A673 (cell line): ENCODE results near the gene ATRX. TPM values are rescaled to one million over a fixed set of nuclear protein-coding genes. Genes with fewer than 3 reads are reported as not detected.

Experiments used
- BruUV-seq: library from RNA; stranded (reverse); fragments of 400-500 nt; replicated peaks from 2 replicates; lab custom pipeline; 2021; lab: Mats Ljungman, UMichigan
- CTCF ChIA-PET: fragments of 300-600 bp; sonication (Branson Sonifier 250); formaldehyde crosslinking; loops from one replicate; lab custom pipeline; 2022; ENCODE audit warnings: antibody characterized with exemption; lab: Charles Lee
- POLR2A ChIA-PET: fragments of 300-600 bp; sonication (Branson Sonifier 250); formaldehyde crosslinking; loops from one replicate; lab custom pipeline; 2022; ENCODE audit warnings: antibody characterized with exemption; ENCODE audit not compliant: low non-redundant PET; lab: Charles Lee
- DNase-seq: peaks from one replicate; pipeline ENCODE4 v3.0.0-alpha.2; 2015; ENCODE audit warnings: low spot score
- H3K27ac ChIP-seq: fragments of 200-600 bp; sonication (generic); 2 replicates; pipeline ENCODE4 v1.5.1; 2016; ENCODE audit warnings: mixed run types, low read depth, mild to moderate bottlenecking, mixed read lengths, antibody characterized with exemption, low read length; ENCODE audit not compliant: poor library complexity, severe bottlenecking
- H3K27me3 ChIP-seq: fragments of 200-600 bp; sonication (generic); replicated peaks from 2 replicates; pipeline ENCODE4 v1.6.1; 2017; ENCODE audit warnings: mixed run types, low read depth, mild to moderate bottlenecking, mixed read lengths, antibody characterized with exemption, low read length; ENCODE audit not compliant: insufficient read depth, poor library complexity
- H3K36me3 ChIP-seq: fragments of 200-600 bp; sonication (generic); 2 replicates; pipeline ENCODE4 v1.6.1; 2016; ENCODE audit warnings: mixed run types, mild to moderate bottlenecking, mixed read lengths, antibody characterized with exemption, low read length; ENCODE audit not compliant: insufficient read depth, poor library complexity, severe bottlenecking
- H3K4me1 ChIP-seq: fragments of 200-600 bp; sonication (generic); 2 replicates; pipeline ENCODE4 v1.6.1; 2017; ENCODE audit warnings: mixed run types, mild to moderate bottlenecking, mixed read lengths, antibody characterized with exemption, low read length; ENCODE audit not compliant: insufficient read depth, poor library complexity, severe bottlenecking
- H3K4me3 ChIP-seq: fragments of 200-600 bp; sonication (generic); 2 replicates; pipeline ENCODE4 v1.5.1; 2016; ENCODE audit warnings: low read depth, mixed run types, mild to moderate bottlenecking, mixed read lengths, low read length; ENCODE audit not compliant: poor library complexity, severe bottlenecking
- H3K9me3 ChIP-seq: fragments of 200-600 bp; sonication (generic); 2 replicates; pipeline ENCODE4 v1.6.1; 2016; ENCODE audit warnings: mixed run types, low read depth, mild to moderate bottlenecking, mixed read lengths, antibody characterized with exemption, low read length; ENCODE audit not compliant: poor library complexity, severe bottlenecking
- CTCF ChIP-seq: fragments of 300-800, 200-600 bp; sonication (generic); conservative IDR thresholded peaks from 2 replicates; pipeline ENCODE4 v1.5.1; 2017; ENCODE audit warnings: low read depth, mild to moderate bottlenecking, antibody characterized with exemption, low read length, moderate library complexity, mixed read lengths
- EZH2 ChIP-seq: fragments of 200-600 bp; sonication (generic); IDR thresholded peaks from 2 replicates; pipeline ENCODE4 v1.6.1; 2017; ENCODE audit warnings: borderline replicate concordance, low read depth, mild to moderate bottlenecking, mixed read lengths, antibody characterized with exemption, low read length; ENCODE audit not compliant: poor library complexity, severe bottlenecking
- intact Hi-C: fragments of 100-400 bp; cut with micrococcal nuclease; formaldehyde crosslinking; loops from one replicate; pipeline ENCODE4 v1.10.0; 2022; ENCODE audit not compliant: unreplicated experiment
- total RNA-seq: library from RNA; stranded (reverse); gene quantifications from 2 replicates; pipeline ENCODE4 v1.2.3, GENCODE V29; 2021

The ATRX gene
- total RNA-seq, 1 experiment from 2014 or later, result 101 TPM

- Histone ChIP-seq H3K4me3 (no peak overlapping the region), H3K27ac (no peak overlapping the region), H3K9me3 (no peaks in the 10 kb centered on the region), H3K4me1 (no peaks in the 10 kb centered on the region), H3K36me3 (no peaks in the 10 kb centered on the region), H3K27me3 (no peaks in the 10 kb centered on the region)
- DNase-seq, result no peak
- no TSS peak for BruUV-seq
- CTCF ChIA-PET, result no interaction called here
- intact Hi-C loops, result no loop called here
- POLR2A ChIA-PET, result no interaction called here
- TF ChIP-seq CTCF, result no peak
- no peak for TF ChIP-seq EZH2
Observed at GRCh38 chrX:77484045-77484444, 302.0 kb downstream of the ATRX start.

- no peaks in the 10 kb centered on the region for H3K4me1 ChIP-seq
- H3K36me3 ChIP-seq, result no peaks in the 10 kb centered on the region
- TF ChIP-seq CTCF (no peak), EZH2 (no peak)
- intact Hi-C loops, result no loop called here
- no TSS peak for BruUV-seq
- H3K4me3 ChIP-seq, result no peak overlapping the region
- CTCF ChIA-PET, result no interaction called here
- DNase-seq, result no peak
- no peak overlapping the region for H3K27ac ChIP-seq
- no peaks in the 10 kb centered on the region for H3K27me3 ChIP-seq
- no peaks in the 10 kb centered on the region for H3K9me3 ChIP-seq
- POLR2A ChIA-PET, result no interaction called here
Observed at GRCh38 chrX:77455437-77455836, 330.6 kb downstream of the ATRX start.

Other genes with a start within 250 kb of the ATRX start
- 63.8 and 66.8 TPM in 2 replicates for gene MAGT1, start 109.2 kb upstream of the ATRX start, total RNA-seq
- gene COX7B, start 113.3 kb upstream of the ATRX start, total RNA-seq, result 381 and 432 TPM in 2 replicates
- gene ATP7A, start 124.5 kb upstream of the ATRX start, total RNA-seq, result 9.0 TPM in 2 replicates
- gene PGAM4, start 183.4 kb upstream of the ATRX start, total RNA-seq, result 0.57 TPM in 1 of 2 replicates, not detected in the other